H9 (cell line): ENCODE measurements around the gene LEPROT. TPM values are rescaled to one million over a fixed set of nuclear protein-coding genes. Genes with fewer than 3 reads are reported as not detected.
A peak's percentile ranks its signal among the peaks of the same experiment; 100 is the strongest.

Experiments
- DNase-seq: peaks from one replicate; pipeline ENCODE4 v3.0.0-alpha.2; 2017
- H2AFZ ChIP-seq: one replicate; pipeline ENCODE4 v1.6.1; 2013; ENCODE audit warnings: mild to moderate bottlenecking, low read length, control low read depth, moderate library complexity
- H2AK5ac ChIP-seq: 2 replicates; pipeline ENCODE4 v1.6.1; 2013; ENCODE audit warnings: low read length, control low read depth, mixed read lengths; ENCODE audit not compliant: insufficient read length
- H2BK120ac ChIP-seq: one replicate; pipeline ENCODE4 v1.6.1; 2013; ENCODE audit warnings: low read depth, mild to moderate bottlenecking, low read length, control low read depth, inconsistent platforms; ENCODE audit not compliant: poor library complexity, severe bottlenecking
- H2BK12ac ChIP-seq: 2 replicates; pipeline ENCODE4 v1.6.1; 2013; ENCODE audit warnings: low read length, control low read depth, mixed read lengths, low read depth; ENCODE audit not compliant: insufficient read length
- H2BK15ac ChIP-seq: 2 replicates; pipeline ENCODE4 v1.6.1; 2013; ENCODE audit warnings: low read depth, low read length, control low read depth
- H2BK20ac ChIP-seq: one replicate; pipeline ENCODE4 v1.6.1; 2013; ENCODE audit warnings: low read depth, mild to moderate bottlenecking, low read length, control low read depth, inconsistent platforms; ENCODE audit not compliant: poor library complexity, severe bottlenecking
- H2BK5ac ChIP-seq: 2 replicates; pipeline ENCODE4 v1.6.1; 2013; ENCODE audit warnings: low read length, control low read depth, mixed read lengths; ENCODE audit not compliant: insufficient read length
- H3K14ac ChIP-seq: 2 replicates; pipeline ENCODE4 v1.6.1; 2013; ENCODE audit warnings: low read length, control low read depth; ENCODE audit not compliant: insufficient read depth
- H3K18ac ChIP-seq: 2 replicates; pipeline ENCODE4 v1.6.1; 2013; ENCODE audit warnings: low read depth, mild to moderate bottlenecking, mixed read lengths, low read length, control low read depth; ENCODE audit not compliant: insufficient read length
- H3K23ac ChIP-seq: 2 replicates; pipeline ENCODE4 v1.6.1; 2013; ENCODE audit warnings: low read length, control low read depth, mixed read lengths, low read depth; ENCODE audit not compliant: insufficient read length
- H3K23me2 ChIP-seq: 2 replicates; pipeline ENCODE4 v1.6.1; 2013; ENCODE audit warnings: low read depth, mild to moderate bottlenecking, mixed read lengths, low read length, control low read depth; ENCODE audit not compliant: insufficient read length, poor library complexity, severe bottlenecking
- H3K27ac ChIP-seq: 2 replicates; pipeline ENCODE4 v1.5.1; 2013; ENCODE audit warnings: low read length, control low read depth, mixed read lengths, low read depth; ENCODE audit not compliant: insufficient read length
- H3K27me3 ChIP-seq: 2 replicates; pipeline ENCODE4 v1.6.1; 2013; ENCODE audit warnings: low read length, control low read depth, inconsistent platforms; ENCODE audit not compliant: insufficient read depth
- H3K4ac ChIP-seq: 2 replicates; pipeline ENCODE4 v1.6.1; 2013; ENCODE audit warnings: low read depth, mild to moderate bottlenecking, control low read depth, inconsistent platforms, low read length, moderate library complexity
- H3K4me1 ChIP-seq: 2 replicates; pipeline ENCODE4 v1.6.1; 2013; ENCODE audit warnings: low read length, control low read depth, inconsistent platforms; ENCODE audit not compliant: insufficient read depth
- H3K4me2 ChIP-seq: 2 replicates; pipeline ENCODE4 v1.6.1; 2013; ENCODE audit warnings: low read length, control low read depth, mixed read lengths; ENCODE audit not compliant: insufficient read length, insufficient read depth
- H3K56ac ChIP-seq: 2 replicates; pipeline ENCODE4 v1.6.1; 2013; ENCODE audit warnings: low read depth, mild to moderate bottlenecking, mixed read lengths, low read length, control low read depth; ENCODE audit not compliant: insufficient read length
- H3K79me1 ChIP-seq: 2 replicates; pipeline ENCODE4 v1.6.1; 2013; ENCODE audit warnings: low read depth, mild to moderate bottlenecking, moderate library complexity, low read length, control low read depth, inconsistent platforms; ENCODE audit not compliant: insufficient read depth, poor library complexity, severe bottlenecking
- H3K79me2 ChIP-seq: 2 replicates; pipeline ENCODE4 v1.6.1; 2013; ENCODE audit warnings: low read length, control low read depth, inconsistent platforms; ENCODE audit not compliant: insufficient read depth
- H3K9ac ChIP-seq: 2 replicates; pipeline ENCODE4 v1.6.1; 2013; ENCODE audit warnings: low read length, control low read depth, mixed read lengths; ENCODE audit not compliant: insufficient read length; ENCODE audit errors: extremely low read depth
- H3K9me3 ChIP-seq: one replicate; pipeline ENCODE4 v1.6.1; 2013; ENCODE audit warnings: low read depth, low read length, inconsistent platforms; ENCODE audit not compliant: control insufficient read depth
- H3T11ph ChIP-seq: one replicate; pipeline ENCODE4 v1.6.1; 2013; ENCODE audit warnings: mild to moderate bottlenecking, low read length, control low read depth, inconsistent platforms
- H4K20me1 ChIP-seq: one replicate; pipeline ENCODE4 v1.6.1; 2013; ENCODE audit not compliant: control insufficient read depth, insufficient read length, insufficient read depth
- H4K5ac ChIP-seq: 2 replicates; pipeline ENCODE4 v1.6.1; 2013; ENCODE audit warnings: low read depth, mild to moderate bottlenecking, mixed read lengths, low read length, control low read depth; ENCODE audit not compliant: insufficient read length
- H4K8ac ChIP-seq: replicated peaks from 2 replicates; pipeline ENCODE4 v1.6.1; 2013; ENCODE audit warnings: low read length, control low read depth, mixed read lengths, low read depth; ENCODE audit not compliant: insufficient read length
- H4K91ac ChIP-seq: 2 replicates; pipeline ENCODE4 v1.6.1; 2013; ENCODE audit warnings: low read depth, mild to moderate bottlenecking, moderate library complexity, mixed read lengths, low read length, control low read depth; ENCODE audit not compliant: insufficient read length
- H3K27ac Mint-ChIP-seq, 3 experiments: 2 replicates in 2 of 3; 3 replicates in 1 of 3; pipeline ENCODE4 v1.8.0; 2020 to 2021; ENCODE audit warnings: mixed read lengths in 3 of 3, mild to moderate bottlenecking in 1 of 3, moderate library complexity in 1 of 3
- H3K27me3 Mint-ChIP-seq: 2 replicates; pipeline ENCODE4 v1.8.0; 2021; ENCODE audit warnings: low read depth, mild to moderate bottlenecking, moderate library complexity, mixed read lengths
- H3K36me3 Mint-ChIP-seq, 3 experiments: 2 replicates in 2 of 3; 3 replicates in 1 of 3; pipeline ENCODE4 v1.8.0; 2020 to 2021; ENCODE audit warnings: low read depth in 3 of 3, mixed read lengths in 3 of 3; ENCODE audit not compliant: insufficient read depth in 1 of 3
- H3K4me1 Mint-ChIP-seq, 2 experiments: 2 replicates each; pipeline ENCODE4 v1.8.0; 2020; ENCODE audit warnings: mixed read lengths in 2 of 2
- H3K4me3 Mint-ChIP-seq, 2 experiments: 2 replicates in 1 of 2; 3 replicates in 1 of 2; pipeline ENCODE4 v1.8.0; 2020 to 2021; ENCODE audit warnings: mild to moderate bottlenecking in 2 of 2, mixed read lengths in 2 of 2, moderate library complexity in 1 of 2
- H3K9me3 Mint-ChIP-seq, 2 experiments: 2 replicates in 1 of 2; 3 replicates in 1 of 2; pipeline ENCODE4 v1.8.0; 2020; ENCODE audit warnings: mild to moderate bottlenecking in 2 of 2, mixed read lengths in 2 of 2, moderate library complexity in 1 of 2
- total RNA-seq: library from RNA; stranded (reverse); gene quantifications from 2 replicates; pipeline ENCODE4 v1.2.1, GENCODE V29; 2021
- TF ChIP-seq, protein P1 (sequence below): fragments of 200-600 bp; sonication (generic); conservative IDR thresholded peaks from 3 replicates; pipeline ENCODE4 v1.8.0; 2021; ENCODE audit warnings: antibody characterized with exemption, mild to moderate bottlenecking

LEPROT gene
- total RNA-seq, 1 experiment from 2014 or later = 32.6 TPM

DNA sequence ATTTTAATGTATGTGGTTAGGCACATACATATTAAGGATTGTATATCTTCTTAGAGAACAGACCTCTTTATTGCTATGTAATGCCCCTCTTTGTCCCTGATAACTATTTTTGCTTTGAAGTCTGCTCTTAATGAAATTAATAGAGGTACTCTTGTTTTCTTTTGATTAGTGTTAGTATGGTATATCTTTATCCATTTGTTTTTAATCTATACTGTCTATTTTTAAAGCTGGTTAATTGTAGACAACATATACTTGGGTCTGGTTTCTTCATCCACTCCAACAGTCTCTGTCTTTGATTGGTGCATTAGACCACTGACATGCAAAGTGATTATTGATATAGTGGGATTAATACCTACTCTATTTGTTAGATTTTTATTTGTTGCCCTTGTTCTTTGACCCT is 36.0 kb downstream of the LEPROT start:
- no peak overlapping the region for H2BK120ac ChIP-seq
- no peaks in the 10 kb centered on the region for H4K20me1 ChIP-seq
- H3K4ac ChIP-seq = no peak overlapping the region
- no peak overlapping the region for H2BK12ac ChIP-seq
- no peak overlapping the region for H3K23ac ChIP-seq
- H3K27ac Mint-ChIP-seq = peak overlapping the region in 2 of 3 experiments; percentile 42 to 90; a peak in 1 of 7 replicates
- H4K91ac ChIP-seq = no peak overlapping the region
- no peak overlapping the region for H2BK15ac ChIP-seq
- no peaks in the 10 kb centered on the region for H3K27me3 Mint-ChIP-seq
- no peak overlapping the region for H3K56ac ChIP-seq
- no peak overlapping the region for H3K18ac ChIP-seq
- H3K27ac ChIP-seq = no peak overlapping the region
- peaks cover 9 to 24% (median 11%) of the 10 kb centered on the region in 3 experiments for H3K36me3 Mint-ChIP-seq
- no peaks in the 10 kb centered on the region for H3K23me2 ChIP-seq
- H3K4me3 Mint-ChIP-seq = no peak overlapping the region
- H2BK20ac ChIP-seq = no peak overlapping the region
- H3K27me3 ChIP-seq = no peaks in the 10 kb centered on the region
- H3K79me1 ChIP-seq = no peaks in the 10 kb centered on the region
- H3K9me3 Mint-ChIP-seq = peaks cover 20 to 22% of the 10 kb centered on the region in 2 experiments
- no peak overlapping the region for H2AK5ac ChIP-seq
- TF ChIP-seq, protein P1, sequence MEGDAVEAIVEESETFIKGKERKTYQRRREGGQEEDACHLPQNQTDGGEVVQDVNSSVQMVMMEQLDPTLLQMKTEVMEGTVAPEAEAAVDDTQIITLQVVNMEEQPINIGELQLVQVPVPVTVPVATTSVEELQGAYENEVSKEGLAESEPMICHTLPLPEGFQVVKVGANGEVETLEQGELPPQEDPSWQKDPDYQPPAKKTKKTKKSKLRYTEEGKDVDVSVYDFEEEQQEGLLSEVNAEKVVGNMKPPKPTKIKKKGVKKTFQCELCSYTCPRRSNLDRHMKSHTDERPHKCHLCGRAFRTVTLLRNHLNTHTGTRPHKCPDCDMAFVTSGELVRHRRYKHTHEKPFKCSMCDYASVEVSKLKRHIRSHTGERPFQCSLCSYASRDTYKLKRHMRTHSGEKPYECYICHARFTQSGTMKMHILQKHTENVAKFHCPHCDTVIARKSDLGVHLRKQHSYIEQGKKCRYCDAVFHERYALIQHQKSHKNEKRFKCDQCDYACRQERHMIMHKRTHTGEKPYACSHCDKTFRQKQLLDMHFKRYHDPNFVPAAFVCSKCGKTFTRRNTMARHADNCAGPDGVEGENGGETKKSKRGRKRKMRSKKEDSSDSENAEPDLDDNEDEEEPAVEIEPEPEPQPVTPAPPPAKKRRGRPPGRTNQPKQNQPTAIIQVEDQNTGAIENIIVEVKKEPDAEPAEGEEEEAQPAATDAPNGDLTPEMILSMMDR = no peak
- H3T11ph ChIP-seq = no peak overlapping the region
- H3K4me1 Mint-ChIP-seq = peaks cover 24 to 28% of the 10 kb centered on the region in 2 experiments
- no peaks in the 10 kb centered on the region for H3K79me2 ChIP-seq
- peaks cover 3% of the 10 kb centered on the region; the same call in 1 of the 2 replicates for H3K4me1 ChIP-seq
- H2BK5ac ChIP-seq = no peak overlapping the region
- H2AFZ ChIP-seq = no peak overlapping the region
- H3K14ac ChIP-seq = no peak overlapping the region
- H3K4me2 ChIP-seq = no peak overlapping the region
- no peaks in the 10 kb centered on the region for H3K9me3 ChIP-seq
- no peak overlapping the region for H3K9ac ChIP-seq
- no peak overlapping the region for H4K8ac ChIP-seq
- no peak for DNase-seq
- H4K5ac ChIP-seq = no peak overlapping the region
